Upper lobe of left lung (tissue), 6 donors: ENCODE data around the gene IL23R. TPM values are rescaled to one million over a fixed set of nuclear protein-coding genes. Genes with fewer than 3 reads are reported as not detected.
A peak's percentile ranks its signal among the peaks of the same experiment; 100 is the strongest.

ENCODE experiments used
- ATAC-seq, 2 donors: fragments of 200-7000 bp; cut with Tn5 transposase; one replicate each; pipeline ENCODE4 v1.9.1; 2022; ENCODE audit warnings: mild to moderate bottlenecking in 2 of 2, moderate library complexity in 2 of 2; ENCODE audit not compliant: low FRiP score in 2 of 2
- DNase-seq, 2 donors: peaks; one replicate each; pipeline ENCODE4 v3.0.0-alpha.2; 2019 to 2020
- H3K27ac ChIP-seq, 4 donors: fragments of 200-600 bp; sonication (generic); one replicate each; pipeline ENCODE4 v1.5.1; 2016 to 2019
- H3K27me3 ChIP-seq, 4 donors: fragments of 200-600 bp; sonication (generic); one replicate each; pipeline ENCODE4 v1.5.1; 2017 to 2019
- H3K36me3 ChIP-seq, 4 donors: fragments of 200-600 bp; sonication (generic); one replicate each; pipeline ENCODE4 v1.5.1; 2016 to 2019
- H3K4me1 ChIP-seq, 4 donors: fragments of 200-600 bp; sonication (generic); one replicate each; pipeline ENCODE4 v1.5.1; 2018 to 2019
- H3K4me3 ChIP-seq, 4 donors: fragments of 200-600 bp; sonication (generic); one replicate each; pipeline ENCODE4 v1.5.1; 2017 to 2019; ENCODE audit warnings: mild to moderate bottlenecking in 2 of 4, moderate library complexity in 1 of 4
- H3K9me3 ChIP-seq, 4 donors: fragments of 200-600 bp; sonication (generic); one replicate each; pipeline ENCODE4 v1.5.1; 2018 to 2019
- CTCF ChIP-seq, 6 experiments: fragments of 450-650 bp in 4 of 6; fragments of 200-600 bp in 2 of 6; sonication (generic) in 2 of 6; IDR thresholded peaks; one replicate each; pipeline ENCODE4 v1.5.1; 2016 to 2019; ENCODE audit warnings: antibody characterized with exemption in 6 of 6
- EP300 ChIP-seq, 4 donors: sonication (generic); formaldehyde crosslinking; IDR thresholded peaks; one replicate each; pipeline ENCODE4 v1.5.1; 2017; ENCODE audit warnings: antibody characterized with exemption in 4 of 4, control low read depth in 2 of 4
- POLR2A ChIP-seq, 4 donors: fragments of 450-650 bp; IDR thresholded peaks; one replicate each; pipeline ENCODE4 v1.5.1; 2016 to 2017; ENCODE audit warnings: antibody characterized with exemption in 4 of 4, mild to moderate bottlenecking in 2 of 4
- POLR2AphosphoS5 ChIP-seq, 2 donors: sonication (generic); formaldehyde crosslinking; IDR thresholded peaks; one replicate each; pipeline ENCODE4 v1.5.1; 2017; ENCODE audit warnings: antibody characterized with exemption in 2 of 2
- WGBS, 2 donors: methylation state at CpG; one replicate each; pipeline ENCODE4 v1.1.5; 2017 to 2018; 5-methylcytosine and 5-hydroxymethylcytosine counted together
- total RNA-seq, 6 donors: library from RNA; depleted of rRNA in 4 of 6; stranded (reverse); fragments of >200 nt in 4 of 6; gene quantifications; one replicate each; pipeline versions ENCODE4 v1.1.0 to v1.2.1, GENCODE V29; 2016 to 2021
- donor health status: DM: no; HTN: no; CAD: no; lungs with moderate emphysema.
- donor health status: DM: no; HTN: yes; CAD: no; lungs with severe emphysema.

Gene IL23R
- total RNA-seq, 6 donors from 2014 or later, result 0.29 to 0.79 (median 0.37) TPM; not detected in 2

- Histone ChIP-seq H3K4me3 (no peak overlapping the region), H3K4me1 (no peaks in the 10 kb centered on the region), H3K27ac (no peak overlapping the region), H3K27me3 (no peaks in the 10 kb centered on the region), H3K36me3 (no peaks in the 10 kb centered on the region), H3K9me3 (no peaks in the 10 kb centered on the region)
- no peak for TF ChIP-seq POLR2A (IDR thresholded peaks at IDR 0.05)
- TF ChIP-seq POLR2AphosphoS5 (IDR thresholded peaks at IDR 0.05), result no peak
- TF ChIP-seq EP300 (IDR thresholded peaks at IDR 0.05), result no peak
- TF ChIP-seq CTCF (IDR thresholded peaks at IDR 0.05), result no peak
- ATAC-seq, result no peak
- WGBS, 2 donors, result 95 to 100% methylated on average over 1 of the region's 1 CpG
- no peak for DNase-seq
Observed at GRCh38 chr1:67213948-67214347, 47.7 kb downstream of the IL23R start.

GRCh38 chr1:67214420-67215174 lies 48.3 kb downstream of the IL23R start:
- no peaks in the 10 kb centered on the region for H3K36me3 ChIP-seq
- no peak overlapping the region for H3K4me3 ChIP-seq
- H3K27ac ChIP-seq, result no peak overlapping the region
- DNase-seq (no peak), ATAC-seq (peak in 1 of 2 donors; percentile 38)
- no peaks in the 10 kb centered on the region for H3K9me3 ChIP-seq
- TF ChIP-seq POLR2AphosphoS5 (IDR thresholded peaks at IDR 0.05) (no peak), EP300 (IDR thresholded peaks at IDR 0.05) (no peak), CTCF (IDR thresholded peaks at IDR 0.05) (peak in 3 of 6 experiments; percentile 35 to 41 (median 41)), POLR2A (IDR thresholded peaks at IDR 0.05) (no peak)
- WGBS, 2 donors, result 87% methylated on average over 11 of the region's 11 CpGs
- H3K4me1 ChIP-seq, result no peaks in the 10 kb centered on the region
- no peaks in the 10 kb centered on the region for H3K27me3 ChIP-seq

- Histone ChIP-seq H3K4me1 (no peaks in the 10 kb centered on the region), H3K36me3 (no peaks in the 10 kb centered on the region), H3K9me3 (no peaks in the 10 kb centered on the region), H3K4me3 (no peak overlapping the region), H3K27ac (no peak overlapping the region), H3K27me3 (no peaks in the 10 kb centered on the region)
- ATAC-seq (no peak), DNase-seq (no peak)
- no peak for TF ChIP-seq POLR2AphosphoS5 (IDR thresholded peaks at IDR 0.05)
- no peak for TF ChIP-seq CTCF (IDR thresholded peaks at IDR 0.05)
- no peak for TF ChIP-seq EP300 (IDR thresholded peaks at IDR 0.05)
- TF ChIP-seq POLR2A (IDR thresholded peaks at IDR 0.05), result no peak
- WGBS, 2 donors, result 88 to 94% methylated on average over 1 of the region's 1 CpG
Observed at GRCh38 chr1:67216401-67216800, 50.1 kb downstream of the IL23R start.

- no peak overlapping the region for H3K4me3 ChIP-seq
- no peak for ATAC-seq
Observed at GRCh38 chr1:67217417-67217816, 51.2 kb downstream of the IL23R start.

More at GRCh38 chr1:67217417-67217816, 51.2 kb downstream of the IL23R start:
- Histone ChIP-seq H3K36me3 (no peaks in the 10 kb centered on the region), H3K9me3 (no peaks in the 10 kb centered on the region), H3K4me1 (no peaks in the 10 kb centered on the region), H3K27ac (no peak overlapping the region), H3K27me3 (no peaks in the 10 kb centered on the region)
- WGBS, 2 donors, result 61% methylated on average over 1 of the region's 1 CpG
- DNase-seq, result no peak
- TF ChIP-seq CTCF (IDR thresholded peaks at IDR 0.05), result no peak
- no peak for TF ChIP-seq POLR2A (IDR thresholded peaks at IDR 0.05)
